Esophagus squamous epithelium (tissue), 4 donors: ENCODE results near the gene TBC1D2B.
"Not testable (repeated sequence)": the region's sequence is repeated elsewhere in the genome, so short reads cannot be mapped to it uniquely, and the experiment has no call there.

Source experiments
- CTCF ChIP-seq, 6 experiments: fragments of 450-650 bp in 4 of 6; fragments of 200-600 bp in 2 of 6; sonication (generic) in 2 of 6; IDR thresholded peaks; one replicate each; pipeline ENCODE4 v1.5.1; 2016 to 2019; ENCODE audit warnings: antibody characterized with exemption in 6 of 6, mild to moderate bottlenecking in 4 of 6, moderate library complexity in 4 of 6
- POLR2A ChIP-seq, 4 donors: fragments of 450-650 bp; IDR thresholded peaks; one replicate each; pipeline ENCODE4 v1.6.1; 2017; ENCODE audit warnings: antibody characterized with exemption in 4 of 4, mild to moderate bottlenecking in 4 of 4, moderate library complexity in 3 of 4

- not testable (repeated sequence) for TF ChIP-seq POLR2A, CTCF (IDR thresholded peaks at IDR 0.05)
These were observed 79.6 kb downstream of the TBC1D2B start for GRCh38 chr15:77997761-77998554.
